Measurements from ENCODE around the gene STARD5. TPM values are rescaled to one million over a fixed set of nuclear protein-coding genes. Genes with fewer than 3 reads are reported as not detected.

Gene STARD5
- total RNA-seq, 1 experiment from 2014 or later: 2.3 TPM

GRCh38 chr15:81347910-81348309, 24.0 kb upstream of the STARD5 start:
- Mint-ChIP-seq H3K27ac (no peak overlapping the region), H3K36me3 (ENCODE audit: insufficient read depth in 1 of 3, low read depth in 3 of 3) (no peaks in the 10 kb centered on the region), H3K4me3 (no peak overlapping the region), H3K27me3 (ENCODE audit: low read depth) (no peaks in the 10 kb centered on the region; the same call in 1 of the 2 replicates), H3K4me1 (peaks cover 8 to 9% of the 10 kb centered on the region in 2 experiments), H3K9me3 (peaks cover 0 to 4% of the 10 kb centered on the region in 2 experiments; a peak in 1 of 5 replicates)
- Histone ChIP-seq H3K23me2 (ENCODE audit: insufficient read length, low read depth, low read length, poor library complexity, severe bottlenecking) (no peaks in the 10 kb centered on the region), H3K56ac (ENCODE audit: insufficient read length, low read depth, low read length) (no peak overlapping the region), H3K4me2 (ENCODE audit: insufficient read depth, insufficient read length, low read length) (no peak overlapping the region), H3T11ph (ENCODE audit: low read length) (no peak overlapping the region), H3K23ac (ENCODE audit: insufficient read length, low read depth, low read length) (no peak overlapping the region), H4K5ac (ENCODE audit: insufficient read length, low read depth, low read length) (no peak overlapping the region), H2BK20ac (ENCODE audit: low read depth, low read length, poor library complexity, severe bottlenecking) (no peak overlapping the region), H4K91ac (ENCODE audit: insufficient read length, low read depth, low read length) (no peak overlapping the region), H4K20me1 (ENCODE audit: control insufficient read depth, insufficient read depth, insufficient read length) (no peaks in the 10 kb centered on the region), H2BK15ac (ENCODE audit: low read depth, low read length) (no peak overlapping the region), H3K27ac (ENCODE audit: insufficient read length, low read depth, low read length) (no peak overlapping the region), H2BK120ac (ENCODE audit: low read depth, low read length, poor library complexity, severe bottlenecking) (no peak overlapping the region), H2AK5ac (ENCODE audit: insufficient read length, low read length) (no peak overlapping the region), H3K79me2 (ENCODE audit: insufficient read depth, low read length) (no peaks in the 10 kb centered on the region), H3K79me1 (ENCODE audit: insufficient read depth, low read depth, low read length, poor library complexity, severe bottlenecking) (no peaks in the 10 kb centered on the region), H3K9me3 (ENCODE audit: control insufficient read depth, low read depth, low read length) (no peaks in the 10 kb centered on the region), H4K8ac (replicated peaks; ENCODE audit: insufficient read length, low read depth, low read length) (no peak overlapping the region), H2AFZ (ENCODE audit: low read length) (no peak overlapping the region), H3K27me3 (ENCODE audit: insufficient read depth, low read length) (no peaks in the 10 kb centered on the region), H3K14ac (ENCODE audit: insufficient read depth, low read length) (no peak overlapping the region), H2BK12ac (ENCODE audit: insufficient read length, low read depth, low read length) (no peak overlapping the region), H3K4ac (ENCODE audit: low read depth, low read length) (no peak overlapping the region), H2BK5ac (ENCODE audit: insufficient read length, low read length) (no peak overlapping the region), H3K18ac (ENCODE audit: insufficient read length, low read depth, low read length) (no peak overlapping the region), H3K4me1 (ENCODE audit: insufficient read depth, low read length) (no peaks in the 10 kb centered on the region), H3K9ac (ENCODE audit: extremely low read depth, insufficient read length, low read length) (no peak overlapping the region)
- no CpG with 5 or more reads among the region's 4 CpGs for WGBS (ENCODE audit: extremely low coverage, insufficient read length, low lambda C conversion rate)
- no peak for TF ChIP-seq CTCF (conservative IDR thresholded peaks at IDR 0.05)
- no peak for DNase-seq
